B cell (primary cell): ENCODE measurements around the gene GLRA3. TPM values are rescaled to one million over a fixed set of nuclear protein-coding genes. Genes with fewer than 3 reads are reported as not detected.

Experiments used
- ATAC-seq: fragments of 200-7000 bp; cut with Tn5 transposase; one replicate; pipeline ENCODE4 v1.10.0; 2021; ENCODE audit warnings: low read depth, mild to moderate bottlenecking, moderate number of reproducible peaks, moderate library complexity
- CTCF ChIA-PET: fragments of 350-600 bp; sonication (Branson Sonifier 250); formaldehyde crosslinking; loops from one replicate; lab custom pipeline; 2021; ENCODE audit warnings: antibody characterized with exemption, inconsistent platforms; lab: Charles Lee
- POLR2A ChIA-PET: fragments of 350-600 bp; sonication (Branson Sonifier 250); formaldehyde crosslinking; loops from one replicate; lab custom pipeline; 2021; ENCODE audit warnings: antibody characterized with exemption; lab: Charles Lee
- DNase-seq: peaks from one replicate; pipeline ENCODE4 v3.0.0; 2013
- H2AFZ ChIP-seq: 2 replicates; pipeline ENCODE4 v1.6.1; 2012; ENCODE audit warnings: mild to moderate bottlenecking, low read depth, low read length; ENCODE audit not compliant: insufficient read depth, poor library complexity, severe bottlenecking
- H3K27ac ChIP-seq, 2 donors: 1 replicate in 1 of 2; 2 replicates in 1 of 2; pipeline ENCODE4 v1.5.1; 2012 to 2013; ENCODE audit warnings: low read length in 2 of 2, mild to moderate bottlenecking in 2 of 2, moderate library complexity in 1 of 2
- H3K27me3 ChIP-seq, 4 experiments: fragments of 200-600 bp in 1 of 4; sonication (generic) in 1 of 4; replicated peaks in 1 of 4; 1 replicate in 2 of 4; 2 replicates in 2 of 4; pipeline versions ENCODE4 v1.6.1 to v1.7.0; 2013 to 2016; ENCODE audit warnings: low read length in 3 of 4, mild to moderate bottlenecking in 2 of 4, mixed read lengths in 1 of 4, moderate library complexity in 1 of 4; ENCODE audit not compliant: insufficient read depth in 4 of 4, control insufficient read depth in 3 of 4; ENCODE audit errors: control extremely low read depth in 1 of 4
- H3K36me3 ChIP-seq, 2 experiments: replicated peaks in 1 of 2; 1 replicate in 1 of 2; 2 replicates in 1 of 2; pipeline versions ENCODE4 v1.6.1 to v1.7.1; 2013; ENCODE audit warnings: low read length in 1 of 2; ENCODE audit not compliant: insufficient read depth in 2 of 2, control insufficient read depth in 1 of 2; ENCODE audit errors: control extremely low read depth in 1 of 2, extremely low read depth in 1 of 2
- H3K4me1 ChIP-seq, 2 donors: fragments of 200-600 bp in 1 of 2; sonication (generic) in 1 of 2; 1 replicate in 1 of 2; 2 replicates in 1 of 2; pipeline versions ENCODE4 v1.5.1 to v1.6.1; 2013 to 2017; ENCODE audit warnings: low read length in 2 of 2; ENCODE audit not compliant: control insufficient read depth in 2 of 2, insufficient read depth in 2 of 2
- H3K4me2 ChIP-seq: replicated peaks from 2 replicates; pipeline ENCODE3; 2012; ENCODE audit warnings: mild to moderate bottlenecking, low read depth, low read length; ENCODE audit not compliant: poor library complexity, severe bottlenecking
- H3K4me3 ChIP-seq, 5 experiments: fragments of 200-600 bp in 1 of 5; sonication (generic) in 1 of 5; 1 replicate in 3 of 5; 2 replicates in 2 of 5; pipeline versions ENCODE4 v1.5.1 to v1.7.0; 2011 to 2016; ENCODE audit warnings: low read length in 4 of 5, mild to moderate bottlenecking in 4 of 5, low read depth in 2 of 5, control low read depth in 1 of 5, moderate library complexity in 1 of 5; ENCODE audit not compliant: insufficient read depth in 1 of 5; ENCODE audit errors: control extremely low read depth in 1 of 5, extremely low read depth in 1 of 5
- H3K79me2 ChIP-seq: fragments of 200-600 bp; sonication (generic); one replicate; pipeline ENCODE4 v1.6.0; 2016; ENCODE audit warnings: low read length; ENCODE audit not compliant: control insufficient read depth, insufficient read depth
- H3K9ac ChIP-seq: fragments of 200-600 bp; sonication (generic); 2 replicates; pipeline ENCODE4 v1.6.1; 2017; ENCODE audit warnings: mild to moderate bottlenecking, low read length, moderate library complexity
- H3K9me3 ChIP-seq, 3 donors: one replicate each; pipeline versions ENCODE4 v1.6.1 to v1.7.1; 2013; ENCODE audit warnings: low read length in 2 of 3; ENCODE audit not compliant: control insufficient read depth in 2 of 3, insufficient read depth in 1 of 3; ENCODE audit errors: control extremely low read depth in 1 of 3
- H4K20me1 ChIP-seq: 2 replicates; pipeline ENCODE4 v1.6.0; 2012; ENCODE audit warnings: mild to moderate bottlenecking, low read length; ENCODE audit not compliant: insufficient read depth, control insufficient read depth, poor library complexity, severe bottlenecking
- H3K27ac Mint-ChIP-seq: one replicate; pipeline ENCODE4 v1.8.0; 2021; ENCODE audit warnings: mixed read lengths
- H3K27me3 Mint-ChIP-seq: one replicate; pipeline ENCODE4 v1.8.0; 2021; ENCODE audit warnings: mixed read lengths
- H3K4me1 Mint-ChIP-seq: one replicate; pipeline ENCODE4 v1.8.0; 2021; ENCODE audit warnings: mixed read lengths
- H3K4me3 Mint-ChIP-seq: one replicate; pipeline ENCODE4 v1.8.0; 2021; ENCODE audit warnings: mixed read lengths
- H3K9me3 Mint-ChIP-seq: one replicate; pipeline ENCODE4 v1.8.0; 2022; ENCODE audit warnings: mixed read lengths; ENCODE audit not compliant: insufficient read depth
- CTCF ChIP-seq: fragments of 200-600 bp; IDR thresholded peaks from one replicate; pipeline ENCODE4 v1.8.0; 2022; ENCODE audit warnings: antibody characterized with exemption, mild to moderate bottlenecking
- EZH2 ChIP-seq: IDR thresholded peaks from 2 replicates; pipeline ENCODE4 v1.6.1; 2012; ENCODE audit warnings: borderline replicate concordance, low read depth, mild to moderate bottlenecking, moderate library complexity, low read length; ENCODE audit not compliant: insufficient read depth, poor library complexity, severe bottlenecking
- whole genome bisulfite sequencing: methylation state at CpG from one replicate; pipeline ENCODE4 v1.1.5; 2013; ENCODE audit warnings: missing lambda C conversion rate; ENCODE audit not compliant: insufficient coverage; 5-methylcytosine and 5-hydroxymethylcytosine counted together
- intact Hi-C: fragments of 100-400 bp; cut with micrococcal nuclease; formaldehyde crosslinking; loops from one replicate; pipeline ENCODE4 v1.10.0; 2022
- polyA plus RNA-seq: library from polyadenylated mRNA; depleted of rRNA; stranded (reverse); fragments of >200 nt; gene quantifications from 2 replicates; pipeline ENCODE4 v1.2.3, GENCODE V29; 2012
- total RNA-seq, 2 donors: library from RNA; stranded (reverse); fragments of 120-200 nt in 1 of 2; gene quantifications; 1 replicate in 1 of 2; 2 replicates in 1 of 2; pipeline versions ENCODE4 v1.2.3 to v1.2.4, GENCODE V29; 2013 to 2022

Gene GLRA3
- total and polyA plus RNA-seq, 2 donors (not counting 1 experiment from before 2014, with no cell fraction given): 0.12 to 0.30 TPM

GRCh38 chr4:174853629-174854028 is 24.6 kb upstream of the GLRA3 start:
- Mint-ChIP-seq H3K27ac (no peak overlapping the region), H3K4me1 (no peaks in the 10 kb centered on the region), H3K4me3 (no peak overlapping the region), H3K27me3 (no peaks in the 10 kb centered on the region), H3K9me3 (peaks cover 4% of the 10 kb centered on the region)
- Histone ChIP-seq H3K4me1 (no peaks in the 10 kb centered on the region), H3K36me3 (no peaks in the 10 kb centered on the region), H3K9me3 (no peaks in the 10 kb centered on the region), H3K27me3 (no peaks in the 10 kb centered on the region), H3K79me2 (no peaks in the 10 kb centered on the region), H4K20me1 (no peaks in the 10 kb centered on the region), H3K27ac (no peak overlapping the region), H3K4me2 (no peak overlapping the region), H2AFZ (no peak overlapping the region), H3K4me3 (no peak overlapping the region), H3K9ac (no peak overlapping the region)
- DNase-seq (no peak), ATAC-seq (no peak)
- CTCF ChIA-PET: no interaction called here
- intact Hi-C loops: no loop called here
- POLR2A ChIA-PET: no interaction called here
- no peak for TF ChIP-seq EZH2
- TF ChIP-seq CTCF: no peak
- WGBS: no CpG with 5 or more reads among the region's 3 CpGs

GRCh38 chr4:174848596-174848995 is 19.5 kb upstream of the GLRA3 start:
- H3K4me3 Mint-ChIP-seq: no peak overlapping the region
- H3K9ac ChIP-seq: no peak overlapping the region
- H3K4me1 Mint-ChIP-seq: no peaks in the 10 kb centered on the region
- CTCF ChIA-PET: no interaction called here
- intact Hi-C loops: no loop called here
- ATAC-seq (no peak), DNase-seq (no peak)
- POLR2A ChIA-PET: interaction anchor here (0.6 kb wide), 1 partner anchor 8 kb away, joined by 3 read pairs; no protein-coding TSS in a partner anchor
- TF ChIP-seq EZH2 (no peak), CTCF (no peak)
- H3K27me3 ChIP-seq: no peaks in the 10 kb centered on the region
- H3K9me3 ChIP-seq: no peaks in the 10 kb centered on the region
- H3K27ac Mint-ChIP-seq: no peak overlapping the region
- no peak overlapping the region for H3K4me3 ChIP-seq
- H3K4me1 ChIP-seq: no peaks in the 10 kb centered on the region
- H3K36me3 ChIP-seq: no peaks in the 10 kb centered on the region
- no peak overlapping the region for H3K4me2 ChIP-seq
- no peak overlapping the region for H2AFZ ChIP-seq
- no peaks in the 10 kb centered on the region for H3K79me2 ChIP-seq
- no peak overlapping the region for H3K27ac ChIP-seq
- no peaks in the 10 kb centered on the region for H3K27me3 Mint-ChIP-seq
- H4K20me1 ChIP-seq: no peaks in the 10 kb centered on the region
- H3K9me3 Mint-ChIP-seq: peaks cover 4% of the 10 kb centered on the region
- WGBS: no CpG with 5 or more reads among the region's 2 CpGs
